Gastrocnemius medialis (tissue), 4 donors: ENCODE data around the gene TIPARP.

Experiments used
- POLR2A ChIP-seq, 2 donors: fragments of 450-650 bp; IDR thresholded peaks; one replicate each; pipeline ENCODE4 v1.6.1; 2017; ENCODE audit warnings: antibody characterized with exemption in 2 of 2, mild to moderate bottlenecking in 2 of 2, moderate library complexity in 2 of 2
- TF ChIP-seq, protein P1 (sequence below), 5 experiments: fragments of 450-650 bp in 3 of 5; fragments of 200-600 bp in 2 of 5; sonication (generic) in 2 of 5; IDR thresholded peaks in 4 of 5; conservative IDR thresholded peaks in 1 of 5; 1 replicate in 4 of 5; 2 replicates in 1 of 5; pipeline ENCODE4 v1.5.1; 2016 to 2019; ENCODE audit warnings: antibody characterized with exemption in 5 of 5, mild to moderate bottlenecking in 3 of 5, moderate library complexity in 3 of 5

DNA sequence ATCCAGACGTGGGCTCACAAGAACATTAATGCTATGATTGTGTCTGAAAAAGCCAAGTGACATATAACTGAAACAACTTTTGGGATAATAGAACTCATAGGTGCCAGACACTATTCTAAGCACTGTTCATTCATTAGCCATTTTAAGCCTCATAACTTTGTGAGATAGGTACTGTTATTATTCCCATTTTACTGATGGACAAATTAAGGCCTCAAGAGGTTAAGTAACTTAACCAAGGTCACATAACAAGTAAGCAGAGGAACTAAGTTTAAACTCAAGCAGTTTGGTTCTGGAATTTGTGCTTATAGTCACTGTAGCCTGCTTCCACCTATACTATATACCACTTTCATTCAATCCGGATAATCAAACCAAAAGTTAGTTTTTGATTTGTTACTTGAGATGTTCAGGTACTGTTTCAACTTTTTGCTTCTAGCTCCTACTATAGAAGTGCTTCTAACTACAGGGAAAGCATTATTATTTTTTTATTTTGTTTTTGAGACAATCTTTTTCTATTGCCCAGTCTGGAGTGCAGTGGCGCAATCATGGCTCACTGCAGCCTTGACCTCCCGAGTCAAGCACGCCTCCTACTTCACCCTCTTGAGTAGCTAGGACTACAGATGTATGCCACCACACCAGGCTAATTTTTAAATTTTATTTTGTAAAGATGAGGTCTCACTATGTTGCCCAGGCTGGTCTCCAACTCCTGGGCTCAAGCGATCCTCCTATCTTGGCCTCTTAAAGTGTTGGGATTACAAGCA, 41.9 kb downstream of the TIPARP start:
- TF ChIP-seq, protein P1, sequence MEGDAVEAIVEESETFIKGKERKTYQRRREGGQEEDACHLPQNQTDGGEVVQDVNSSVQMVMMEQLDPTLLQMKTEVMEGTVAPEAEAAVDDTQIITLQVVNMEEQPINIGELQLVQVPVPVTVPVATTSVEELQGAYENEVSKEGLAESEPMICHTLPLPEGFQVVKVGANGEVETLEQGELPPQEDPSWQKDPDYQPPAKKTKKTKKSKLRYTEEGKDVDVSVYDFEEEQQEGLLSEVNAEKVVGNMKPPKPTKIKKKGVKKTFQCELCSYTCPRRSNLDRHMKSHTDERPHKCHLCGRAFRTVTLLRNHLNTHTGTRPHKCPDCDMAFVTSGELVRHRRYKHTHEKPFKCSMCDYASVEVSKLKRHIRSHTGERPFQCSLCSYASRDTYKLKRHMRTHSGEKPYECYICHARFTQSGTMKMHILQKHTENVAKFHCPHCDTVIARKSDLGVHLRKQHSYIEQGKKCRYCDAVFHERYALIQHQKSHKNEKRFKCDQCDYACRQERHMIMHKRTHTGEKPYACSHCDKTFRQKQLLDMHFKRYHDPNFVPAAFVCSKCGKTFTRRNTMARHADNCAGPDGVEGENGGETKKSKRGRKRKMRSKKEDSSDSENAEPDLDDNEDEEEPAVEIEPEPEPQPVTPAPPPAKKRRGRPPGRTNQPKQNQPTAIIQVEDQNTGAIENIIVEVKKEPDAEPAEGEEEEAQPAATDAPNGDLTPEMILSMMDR (IDR thresholded peaks at IDR 0.05 in 4 of 5, conservative IDR thresholded peaks at IDR 0.05 in 1 of 5), result no peak
- TF ChIP-seq POLR2A (IDR thresholded peaks at IDR 0.05), result no peak
